IMR-90 (cell line): ENCODE measurements around the gene HRH1. TPM values are rescaled to one million over a fixed set of nuclear protein-coding genes. Genes with fewer than 3 reads are reported as not detected.

Experiments
- ATAC-seq: fragments of 200-7000 bp; cut with Tn5 transposase; 2 replicates; pipeline ENCODE4 v1.9.1; 2020; ENCODE audit warnings: low read depth, mild to moderate bottlenecking, moderate library complexity
- BruUV-seq: library from RNA; stranded (reverse); fragments of 400-500 nt; replicated peaks from 2 replicates; lab custom pipeline; 2021; lab: Mats Ljungman, UMichigan
- CTCF ChIA-PET: fragments of 300-600 bp; formaldehyde crosslinking; extraction: SDS; loops from one replicate; lab custom pipeline; 2021; ENCODE audit warnings: antibody characterized with exemption; lab: Yijun Ruan, JAX
- POLR2A ChIA-PET: fragments of 300-600 bp; sonication (Branson Sonifier 250); formaldehyde crosslinking; loops from one replicate; lab custom pipeline; 2022; ENCODE audit warnings: antibody characterized with exemption; ENCODE audit not compliant: unreplicated experiment; lab: Charles Lee
- DNase-seq: peaks from one replicate; pipeline ENCODE4 v3.0.0; 2013
- H2AFZ ChIP-seq: replicated peaks from 2 replicates; pipeline ENCODE3; 2013; ENCODE audit warnings: low read length, mild to moderate bottlenecking; ENCODE audit not compliant: poor library complexity
- H2AK5ac ChIP-seq: 2 replicates; pipeline ENCODE4 v1.6.1; 2013; ENCODE audit warnings: low read depth, low read length, inconsistent platforms
- H2AK9ac ChIP-seq: replicated peaks from 2 replicates; pipeline ENCODE3; 2013; ENCODE audit warnings: mild to moderate bottlenecking, low read depth, low read length, moderate library complexity; ENCODE audit not compliant: poor library complexity
- H2BK120ac ChIP-seq: 2 replicates; pipeline ENCODE4 v1.6.1; 2013; ENCODE audit warnings: low read depth, low read length, inconsistent platforms
- H2BK15ac ChIP-seq: 3 replicates; pipeline ENCODE4 v1.6.1; 2013; ENCODE audit warnings: low read depth, low read length, inconsistent platforms
- H2BK20ac ChIP-seq: 2 replicates; pipeline ENCODE4 v1.6.1; 2013; ENCODE audit warnings: low read depth, mild to moderate bottlenecking, inconsistent platforms, low read length, moderate library complexity
- H2BK5ac ChIP-seq: 2 replicates; pipeline ENCODE4 v1.6.1; 2013; ENCODE audit warnings: mild to moderate bottlenecking, low read depth, low read length, inconsistent platforms; ENCODE audit not compliant: poor library complexity, severe bottlenecking
- H3K14ac ChIP-seq: replicated peaks from 2 replicates; pipeline ENCODE4 v1.6.1; 2013; ENCODE audit warnings: low read depth, low read length, inconsistent platforms
- H3K18ac ChIP-seq: 2 replicates; pipeline ENCODE4 v1.6.1; 2013; ENCODE audit warnings: low read depth, low read length, control low read depth
- H3K23ac ChIP-seq: 2 replicates; pipeline ENCODE4 v1.6.1; 2013; ENCODE audit warnings: low read depth, low read length, inconsistent platforms
- H3K27ac ChIP-seq: 2 replicates; pipeline ENCODE4 v1.5.1; 2013; ENCODE audit warnings: mild to moderate bottlenecking, control low read depth, low read length; ENCODE audit not compliant: insufficient read depth
- H3K27me3 ChIP-seq: 2 replicates; pipeline ENCODE4 v1.6.1; 2013; ENCODE audit warnings: low read length; ENCODE audit not compliant: control insufficient read depth, insufficient read depth
- H3K36me3 ChIP-seq: 2 replicates; pipeline ENCODE4 v1.6.1; 2013; ENCODE audit warnings: low read length, mixed read lengths; ENCODE audit not compliant: control insufficient read depth, insufficient read depth
- H3K4ac ChIP-seq: 2 replicates; pipeline ENCODE4 v1.6.1; 2013; ENCODE audit warnings: low read depth, low read length, inconsistent platforms
- H3K4me1 ChIP-seq: 2 replicates; pipeline ENCODE4 v1.6.1; 2013; ENCODE audit warnings: low read length, mixed read lengths; ENCODE audit not compliant: control insufficient read depth, insufficient read depth
- H3K4me2 ChIP-seq: 2 replicates; pipeline ENCODE4 v1.6.1; 2013; ENCODE audit warnings: low read depth, mild to moderate bottlenecking, control low read depth, low read length, moderate library complexity
- H3K4me3 ChIP-seq: 2 replicates; pipeline ENCODE4 v1.5.1; 2013; ENCODE audit warnings: low read depth, mild to moderate bottlenecking, control low read depth, low read length, moderate library complexity; ENCODE audit not compliant: insufficient read depth
- H3K56ac ChIP-seq: 2 replicates; pipeline ENCODE4 v1.6.1; 2013; ENCODE audit warnings: low read length, inconsistent platforms; ENCODE audit not compliant: insufficient read depth; ENCODE audit errors: extremely low read depth
- H3K79me1 ChIP-seq, 2 experiments: 2 replicates each; pipeline ENCODE4 v1.6.1; 2013; ENCODE audit warnings: low read length in 2 of 2, inconsistent platforms in 1 of 2, low read depth in 1 of 2
- H3K9ac ChIP-seq: 2 replicates; pipeline ENCODE4 v1.6.1; 2013; ENCODE audit warnings: low read depth, low read length, control low read depth
- H3K9me1 ChIP-seq: 2 replicates; pipeline ENCODE4 v1.6.1; 2013; ENCODE audit warnings: low read length, inconsistent platforms; ENCODE audit not compliant: insufficient read depth
- H3K9me3 ChIP-seq: 2 replicates; pipeline ENCODE4 v1.6.1; 2013; ENCODE audit warnings: low read length; ENCODE audit not compliant: control insufficient read depth, insufficient read depth
- H4K20me1 ChIP-seq: 2 replicates; pipeline ENCODE4 v1.6.1; 2013; ENCODE audit warnings: low read length, inconsistent platforms; ENCODE audit not compliant: insufficient read depth
- H4K5ac ChIP-seq: 2 replicates; pipeline ENCODE4 v1.6.1; 2013; ENCODE audit warnings: mild to moderate bottlenecking, low read depth, low read length, control low read depth
- H4K8ac ChIP-seq, 2 experiments: 2 replicates each; pipeline ENCODE4 v1.6.1; 2013; ENCODE audit warnings: low read depth in 2 of 2, low read length in 2 of 2, control low read depth in 1 of 2, inconsistent platforms in 1 of 2
- H4K91ac ChIP-seq: 2 replicates; pipeline ENCODE4 v1.6.1; 2013; ENCODE audit warnings: low read depth, low read length, inconsistent platforms; ENCODE audit not compliant: insufficient read depth
- BHLHE40 ChIP-seq: fragments of 150-350 bp; IDR thresholded peaks from 2 replicates; pipeline ENCODE4 v1.6.1; 2016; ENCODE audit warnings: mild to moderate bottlenecking, low read depth, low read length
- CEBPB ChIP-seq: IDR thresholded peaks from 2 replicates; pipeline ENCODE4 v1.6.1; 2012; ENCODE audit warnings: low read depth, low read length, improper control_type of control experiment
- CHD1 ChIP-seq: IDR thresholded peaks from 2 replicates; pipeline ENCODE4 v1.6.1; 2012; ENCODE audit warnings: low read depth, low read length, improper control_type of control experiment
- FOS ChIP-seq: fragments of 150-350 bp; IDR thresholded peaks from 2 replicates; pipeline ENCODE4 v1.6.1; 2016; ENCODE audit warnings: low read depth, low read length
- MAFK ChIP-seq: IDR thresholded peaks from 2 replicates; pipeline ENCODE4 v1.6.1; 2012; ENCODE audit warnings: low read depth, low read length, improper control_type of control experiment
- MAZ ChIP-seq: IDR thresholded peaks from 2 replicates; pipeline ENCODE4 v1.6.1; 2012; ENCODE audit warnings: low read depth, mild to moderate bottlenecking, low read length, improper control_type of control experiment, moderate library complexity, borderline replicate concordance
- MXI1 ChIP-seq: IDR thresholded peaks from 2 replicates; pipeline ENCODE4 v1.6.1; 2012; ENCODE audit warnings: low read depth, mild to moderate bottlenecking, low read length, moderate library complexity, borderline replicate concordance
- NFE2L2 ChIP-seq: fragments of 150-350 bp; IDR thresholded peaks from 2 replicates; pipeline ENCODE4 v1.6.1; 2016; ENCODE audit warnings: low read depth, mild to moderate bottlenecking, low read length
- POLR2A ChIP-seq: IDR thresholded peaks from 2 replicates; pipeline ENCODE4 v1.6.1; 2012; ENCODE audit warnings: mild to moderate bottlenecking, low read depth, low read length
- RAD21 ChIP-seq: IDR thresholded peaks from 2 replicates; pipeline ENCODE4 v1.6.1; 2012; ENCODE audit warnings: low read length, improper control_type of control experiment
- RCOR1 ChIP-seq: IDR thresholded peaks from 2 replicates; pipeline ENCODE4 v1.6.1; 2012; ENCODE audit warnings: mild to moderate bottlenecking, low read length, improper control_type of control experiment; ENCODE audit not compliant: insufficient replicate concordance
- RFX5 ChIP-seq: IDR thresholded peaks from 2 replicates; pipeline ENCODE4 v1.8.0; 2012; ENCODE audit warnings: low read depth, mild to moderate bottlenecking, low read length, moderate library complexity
- SMC3 ChIP-seq: fragments of 150-350 bp; IDR thresholded peaks from 2 replicates; pipeline ENCODE4 v1.6.1; 2016; ENCODE audit warnings: low read depth, mild to moderate bottlenecking, antibody characterized with exemption, low read length, moderate library complexity
- WGBS, 2 experiments: methylation state at CpG; one replicate each; pipeline versions ENCODE4 v1.1.5 to v1.1.7; 2013; ENCODE audit warnings: missing lambda C conversion rate in 2 of 2; ENCODE audit not compliant: insufficient read length in 1 of 2; ENCODE audit errors: extremely low coverage in 2 of 2; 5-methylcytosine and 5-hydroxymethylcytosine counted together
- dilution Hi-C: fragments of 300-500 bp; cut with HindIII; formaldehyde crosslinking; loops from one replicate; pipeline ENCODE4 v1.14.3; 2018; ENCODE audit warnings: low sequenced_read_pairs; ENCODE audit not compliant: unreplicated experiment
- in situ Hi-C: fragments of 300-500 bp; cut with MboI; formaldehyde crosslinking; loops from 3 replicates; pipeline ENCODE4 v1.14.3; 2019; ENCODE audit warnings: low sequenced_read_pairs, inconsistent platforms, mixed read lengths
- intact Hi-C: fragments of 100-400 bp; cut with micrococcal nuclease; formaldehyde crosslinking; loops from 2 replicates; pipeline ENCODE4 v1.10.0; 2022
- polyA plus RNA-seq, 3 experiments: library from polyadenylated mRNA; depleted of rRNA; stranded (reverse); fragments of >200 nt; gene quantifications; 2 replicates each; pipeline ENCODE4 v1.2.3, GENCODE V29; 2012; ENCODE audit warnings: low replicate concordance in 1 of 3
- total RNA-seq: library from RNA; depleted of rRNA; stranded (reverse); fragments of >200 nt; gene quantifications from 2 replicates; pipeline ENCODE4 v1.2.3, GENCODE V29; 2012
- TF ChIP-seq, protein P1 (sequence below): fragments of 150-350 bp; IDR thresholded peaks from 2 replicates; pipeline ENCODE4 v1.6.1; 2017; ENCODE audit warnings: mild to moderate bottlenecking, antibody characterized with exemption, low read length, low read depth
- TF ChIP-seq, protein P2 (sequence below): conservative IDR thresholded peaks from 2 replicates; pipeline ENCODE4 v1.5.1; 2012; ENCODE audit warnings: mild to moderate bottlenecking, low read depth, low read length, improper control_type of control experiment
- TF ChIP-seq, protein P3 (sequence below): fragments of 150-350 bp; IDR thresholded peaks from 2 replicates; pipeline ENCODE4 v1.6.1; 2016; ENCODE audit warnings: low read depth, mild to moderate bottlenecking, low read length, moderate library complexity, borderline replicate concordance

Gene HRH1
- total and polyA plus RNA-seq, 2 of the 4 experiments (the other 2 are of a cell fraction) = 7.6 to 16.1 TPM

DNA sequence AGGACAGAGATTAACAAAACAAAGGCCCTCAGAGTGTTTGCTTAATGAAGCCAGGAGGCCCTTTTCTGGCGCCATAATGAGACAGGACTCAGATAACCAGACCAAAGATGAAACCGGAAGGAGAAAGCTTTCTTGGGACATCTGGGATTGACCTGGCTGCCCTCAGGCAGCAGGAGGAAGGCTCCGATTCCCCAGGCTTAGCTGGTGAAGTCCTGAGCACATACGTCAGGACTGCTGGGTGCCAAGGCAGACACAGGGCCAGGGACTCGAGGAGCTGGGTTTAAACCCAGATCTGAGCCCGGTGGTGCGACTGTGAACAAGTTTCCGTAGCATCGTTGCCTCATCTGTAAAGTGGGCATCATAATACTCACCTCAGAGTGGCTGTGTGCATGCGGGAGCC lies 36.7 kb upstream of the HRH1 start:
- no TSS peak for BruUV-seq

More for the DNA sequence above, 36.7 kb upstream of the HRH1 start:
- no peak overlapping the region for H2BK20ac ChIP-seq
- H3K9me3 ChIP-seq = no peaks in the 10 kb centered on the region
- H2AK5ac ChIP-seq = no peak overlapping the region
- ATAC-seq (no peak), DNase-seq (no peak)
- in situ Hi-C loops (no loop called here), intact Hi-C loops (no loop called here), dilution Hi-C loops (no loop called here)
- H3K36me3 ChIP-seq = no peaks in the 10 kb centered on the region
- no peak overlapping the region for H3K4me3 ChIP-seq
- ChIA-PET POLR2A (no interaction called here), CTCF (no interaction called here)
- H3K79me1 ChIP-seq = no peaks in the 10 kb centered on the region
- no peak overlapping the region for H3K56ac ChIP-seq
- no peak overlapping the region for H3K27ac ChIP-seq
- H2BK15ac ChIP-seq = no peak overlapping the region
- no peaks in the 10 kb centered on the region; the same call in 1 of the 2 replicates for H3K27me3 ChIP-seq
- H4K8ac ChIP-seq = no peak overlapping the region
- H2BK120ac ChIP-seq = no peak overlapping the region
- H4K20me1 ChIP-seq = no peaks in the 10 kb centered on the region
- no peak overlapping the region for H3K4ac ChIP-seq
- H2AK9ac ChIP-seq = no peak overlapping the region
- no peak overlapping the region for H4K5ac ChIP-seq
- H3K23ac ChIP-seq = no peak overlapping the region
- WGBS, 2 experiments = 98% methylated on average over 10 of the region's 10 CpGs; no CpG with 5 or more reads in 1 of the 2 experiments
- H4K91ac ChIP-seq = no peak overlapping the region
- no peak overlapping the region for H2AFZ ChIP-seq
- no peak overlapping the region for H2BK5ac ChIP-seq
- H3K9me1 ChIP-seq = no peaks in the 10 kb centered on the region
- TF ChIP-seq CEBPB (no peak), CHD1 (no peak), NFE2L2 (no peak), RAD21 (no peak), MXI1 (no peak), FOS (no peak), SMC3 (no peak), RFX5 (no peak), POLR2A (no peak), BHLHE40 (no peak), MAFK (no peak), RCOR1 (no peak), MAZ (no peak)
- TF ChIP-seq, protein P1, sequence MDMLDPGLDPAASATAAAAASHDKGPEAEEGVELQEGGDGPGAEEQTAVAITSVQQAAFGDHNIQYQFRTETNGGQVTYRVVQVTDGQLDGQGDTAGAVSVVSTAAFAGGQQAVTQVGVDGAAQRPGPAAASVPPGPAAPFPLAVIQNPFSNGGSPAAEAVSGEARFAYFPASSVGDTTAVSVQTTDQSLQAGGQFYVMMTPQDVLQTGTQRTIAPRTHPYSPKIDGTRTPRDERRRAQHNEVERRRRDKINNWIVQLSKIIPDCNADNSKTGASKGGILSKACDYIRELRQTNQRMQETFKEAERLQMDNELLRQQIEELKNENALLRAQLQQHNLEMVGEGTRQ = no peak
- TF ChIP-seq, protein P2, sequence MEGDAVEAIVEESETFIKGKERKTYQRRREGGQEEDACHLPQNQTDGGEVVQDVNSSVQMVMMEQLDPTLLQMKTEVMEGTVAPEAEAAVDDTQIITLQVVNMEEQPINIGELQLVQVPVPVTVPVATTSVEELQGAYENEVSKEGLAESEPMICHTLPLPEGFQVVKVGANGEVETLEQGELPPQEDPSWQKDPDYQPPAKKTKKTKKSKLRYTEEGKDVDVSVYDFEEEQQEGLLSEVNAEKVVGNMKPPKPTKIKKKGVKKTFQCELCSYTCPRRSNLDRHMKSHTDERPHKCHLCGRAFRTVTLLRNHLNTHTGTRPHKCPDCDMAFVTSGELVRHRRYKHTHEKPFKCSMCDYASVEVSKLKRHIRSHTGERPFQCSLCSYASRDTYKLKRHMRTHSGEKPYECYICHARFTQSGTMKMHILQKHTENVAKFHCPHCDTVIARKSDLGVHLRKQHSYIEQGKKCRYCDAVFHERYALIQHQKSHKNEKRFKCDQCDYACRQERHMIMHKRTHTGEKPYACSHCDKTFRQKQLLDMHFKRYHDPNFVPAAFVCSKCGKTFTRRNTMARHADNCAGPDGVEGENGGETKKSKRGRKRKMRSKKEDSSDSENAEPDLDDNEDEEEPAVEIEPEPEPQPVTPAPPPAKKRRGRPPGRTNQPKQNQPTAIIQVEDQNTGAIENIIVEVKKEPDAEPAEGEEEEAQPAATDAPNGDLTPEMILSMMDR = no peak
- TF ChIP-seq, protein P3, sequence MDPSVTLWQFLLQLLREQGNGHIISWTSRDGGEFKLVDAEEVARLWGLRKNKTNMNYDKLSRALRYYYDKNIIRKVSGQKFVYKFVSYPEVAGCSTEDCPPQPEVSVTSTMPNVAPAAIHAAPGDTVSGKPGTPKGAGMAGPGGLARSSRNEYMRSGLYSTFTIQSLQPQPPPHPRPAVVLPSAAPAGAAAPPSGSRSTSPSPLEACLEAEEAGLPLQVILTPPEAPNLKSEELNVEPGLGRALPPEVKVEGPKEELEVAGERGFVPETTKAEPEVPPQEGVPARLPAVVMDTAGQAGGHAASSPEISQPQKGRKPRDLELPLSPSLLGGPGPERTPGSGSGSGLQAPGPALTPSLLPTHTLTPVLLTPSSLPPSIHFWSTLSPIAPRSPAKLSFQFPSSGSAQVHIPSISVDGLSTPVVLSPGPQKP = no peak
- H3K9ac ChIP-seq = no peak overlapping the region
- H3K4me1 ChIP-seq = peaks cover 2% of the 10 kb centered on the region; the same call in 1 of the 2 replicates
- no peak overlapping the region for H3K14ac ChIP-seq
- H3K18ac ChIP-seq = no peak overlapping the region
- H3K4me2 ChIP-seq = no peak overlapping the region
